ENCODE results near the gene RPS27L. TPM values are rescaled to one million over a fixed set of nuclear protein-coding genes. Genes with fewer than 3 reads are reported as not detected.

Gene RPS27L
- total and polyA plus RNA-seq, 2 of the 8 experiments (the other 6 are each of a cell fraction or from before 2014, with no cell fraction given) = 115 to 143 TPM

GRCh38 chr15:63126726-63127125 lies 30.6 kb downstream of the RPS27L start (continued):
- no peak for TF ChIP-seq CHD7 (IDR thresholded peaks at IDR 0.05; ENCODE audit: insufficient replicate concordance, low read length)
- no peak for TF ChIP-seq TEAD4 (IDR thresholded peaks at IDR 0.05; ENCODE audit: low read depth, low read length)
- TF ChIP-seq TAF7 (optimal IDR thresholded peaks at IDR 0.05; ENCODE audit: borderline replicate concordance, low read depth, low read length) = no peak
- TF ChIP-seq BCL11A (IDR thresholded peaks at IDR 0.05; ENCODE audit: low read depth in 2 of 2, low read length in 2 of 2) = no peak
- TF ChIP-seq ASH2L (IDR thresholded peaks at IDR 0.05; ENCODE audit: low read length) = no peak
- TF ChIP-seq SIRT6 (IDR thresholded peaks at IDR 0.05; ENCODE audit: low read length) = no peak
- no peak for TF ChIP-seq CREB1 (IDR thresholded peaks at IDR 0.05)
- TF ChIP-seq ATF2 (IDR thresholded peaks at IDR 0.05; ENCODE audit: low read length) = no peak
- no peak for TF ChIP-seq HDAC2 (IDR thresholded peaks at IDR 0.05; ENCODE audit: borderline replicate concordance in 1 of 2, low read depth in 2 of 2, low read length in 2 of 2)
- no peak for TF ChIP-seq SIN3A (conservative IDR thresholded peaks at IDR 0.05 in 1 of 2, IDR thresholded peaks at IDR 0.05 in 1 of 2; ENCODE audit: low read depth in 1 of 2, low read length in 2 of 2)

All from H1 (cell line).